ENCODE data around the gene ZNF763.
A peak's percentile ranks its signal among the peaks of the same experiment; 100 is the strongest.
"Not testable (repeated sequence)": the region's sequence is repeated elsewhere in the genome, so short reads cannot be mapped to it uniquely, and the experiment has no call there.

Gene ZNF763

DNA sequence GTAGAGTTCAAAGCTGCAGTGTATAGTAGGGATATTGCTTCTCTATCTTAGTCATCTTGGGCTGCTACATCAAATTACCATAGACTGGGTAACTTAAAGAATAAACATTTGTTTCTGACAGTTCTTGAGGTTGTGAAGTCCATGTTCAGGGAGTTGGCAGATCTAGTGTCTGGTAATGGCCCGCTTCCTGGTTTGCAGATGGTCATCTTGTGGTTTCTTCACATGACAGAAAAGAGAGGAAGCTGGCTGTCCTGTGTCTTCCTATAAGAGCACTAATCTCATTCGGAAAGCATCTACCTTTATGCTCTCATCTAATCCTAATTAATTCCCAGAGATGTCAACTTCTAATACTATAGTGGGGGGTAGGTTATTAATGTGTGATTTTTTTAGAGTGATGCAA, 6.2 kb downstream of the ZNF763 start:
- DNase-seq (ENCODE audit: low read depth, low spot score): no peak

DNA sequence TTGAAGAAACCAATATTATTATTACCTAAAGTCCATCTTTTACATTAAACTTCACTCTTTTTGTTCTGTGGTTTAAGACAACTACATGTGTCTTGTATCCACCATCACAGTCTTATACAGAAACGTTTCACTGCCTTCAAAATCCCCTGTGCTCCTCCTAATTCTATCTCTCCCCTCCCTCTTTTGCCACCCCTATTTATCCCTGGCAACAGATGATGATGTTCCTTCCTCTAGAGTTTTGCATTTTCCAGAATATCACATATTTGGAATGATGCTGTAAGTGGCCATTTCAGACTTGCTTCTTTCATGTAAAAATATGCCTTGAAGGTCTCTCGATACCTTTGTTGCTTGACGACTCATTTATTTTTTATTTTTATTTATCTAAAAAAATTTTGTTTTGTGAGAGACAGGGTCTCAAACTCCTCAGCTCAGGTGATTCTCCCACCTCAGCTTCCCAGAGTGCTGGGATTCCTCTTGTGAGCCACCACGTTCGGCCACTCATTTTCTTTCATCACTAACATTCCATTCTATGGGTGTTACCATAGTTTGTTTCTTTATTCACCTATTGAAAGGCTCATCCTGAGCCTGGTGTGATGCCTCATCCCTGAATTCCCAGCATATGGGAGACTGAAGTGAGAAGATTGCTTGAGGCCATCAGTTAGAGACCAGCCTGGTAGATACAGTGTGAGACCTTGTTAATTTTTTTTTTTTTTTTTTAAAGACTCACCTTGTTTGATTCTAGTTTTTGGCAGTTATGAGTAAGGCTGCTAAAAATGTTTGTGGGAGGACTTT, 8.4 kb downstream of the ZNF763 start:
- DNase-seq (ENCODE audit: low read depth, low spot score): no peak

DNA sequence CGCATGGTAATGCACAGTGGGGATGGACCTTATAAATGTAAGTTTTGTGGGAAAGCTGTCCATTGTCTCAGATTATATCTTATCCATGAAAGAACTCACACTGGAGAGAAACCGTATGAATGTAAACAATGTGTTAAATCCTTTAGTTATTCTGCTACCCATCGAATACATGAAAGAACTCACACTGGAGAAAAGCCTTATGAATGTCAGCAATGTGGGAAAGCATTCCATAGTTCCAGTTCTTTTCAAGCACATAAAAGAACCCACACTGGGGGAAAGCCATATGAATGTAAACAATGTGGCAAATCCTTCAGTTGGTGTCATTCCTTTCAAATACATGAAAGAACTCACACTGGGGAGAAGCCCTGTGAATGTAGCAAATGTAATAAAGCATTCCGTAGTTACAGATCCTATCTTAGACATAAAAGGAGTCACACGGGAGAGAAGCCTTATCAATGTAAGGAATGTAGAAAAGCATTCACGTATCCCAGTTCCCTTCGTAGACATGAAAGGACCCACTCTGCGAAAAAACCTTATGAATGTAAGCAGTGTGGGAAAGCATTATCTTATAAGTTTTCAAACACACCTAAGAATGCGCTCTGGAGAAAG, 13.8 kb downstream of the ZNF763 start:
- no peak for DNase-seq (ENCODE audit: low read depth, low spot score)

DNA sequence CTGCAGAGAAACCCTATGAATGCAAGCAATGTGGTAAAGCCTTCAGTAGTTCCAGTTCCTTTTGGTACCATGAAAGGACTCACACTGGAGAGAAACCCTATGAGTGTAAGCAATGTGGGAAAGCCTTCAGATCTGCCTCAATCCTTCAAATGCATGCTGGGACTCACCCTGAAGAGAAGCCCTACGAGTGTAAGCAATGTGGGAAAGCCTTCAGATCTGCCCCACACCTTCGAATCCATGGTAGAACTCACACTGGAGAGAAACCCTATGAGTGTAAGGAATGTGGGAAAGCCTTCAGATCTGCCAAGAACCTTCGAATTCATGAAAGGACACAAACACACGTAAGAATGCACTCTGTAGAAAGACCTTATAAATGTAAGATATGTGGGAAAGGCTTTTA, 14.7 kb downstream of the ZNF763 start:
- DNase-seq (ENCODE audit: low read depth, low spot score): no peak

DNA sequence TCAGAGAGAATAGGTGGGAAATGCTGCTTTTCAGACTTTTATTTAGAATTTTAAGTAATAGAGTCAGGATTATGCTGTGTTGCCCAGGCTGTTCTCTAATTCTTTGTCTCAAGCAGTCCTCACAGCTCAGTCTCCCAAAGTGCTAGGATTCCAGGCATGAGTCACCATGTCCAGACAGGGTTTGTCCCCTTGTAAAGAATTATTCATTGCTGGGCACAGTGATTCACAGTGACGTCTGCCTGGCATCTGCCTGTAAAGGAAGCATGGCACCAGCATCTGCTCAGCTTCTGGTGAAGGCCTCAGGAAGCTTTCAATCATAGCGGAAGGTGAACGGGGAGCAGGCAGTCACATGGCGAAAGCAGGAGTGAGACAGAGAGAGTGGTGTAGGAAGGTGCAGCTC, 17.7 kb downstream of the ZNF763 start:
- no peak for DNase-seq (ENCODE audit: low read depth, low spot score)

DNA sequence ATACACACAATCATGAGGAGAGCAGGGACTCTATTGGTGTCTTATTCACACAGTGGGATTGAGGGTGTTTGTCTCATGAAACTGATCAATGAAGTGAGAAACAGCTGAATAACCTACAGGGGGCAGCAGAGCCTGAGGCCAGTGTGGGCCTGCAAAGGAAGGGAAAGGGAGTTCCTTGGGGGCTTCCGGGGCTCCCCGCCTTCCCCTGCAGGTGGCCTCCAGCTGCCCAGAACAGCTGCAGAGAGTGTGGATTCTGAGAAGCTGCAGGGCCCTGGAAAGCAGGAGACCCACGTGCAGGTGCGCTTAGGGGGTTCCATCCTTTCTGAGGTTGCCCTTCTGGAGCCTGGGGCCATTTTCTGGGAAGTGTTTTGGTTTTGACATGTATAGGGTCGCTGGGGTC, 20.1 kb downstream of the ZNF763 start:
- DNase-seq (ENCODE audit: low read depth, low spot score): no peak

DNA sequence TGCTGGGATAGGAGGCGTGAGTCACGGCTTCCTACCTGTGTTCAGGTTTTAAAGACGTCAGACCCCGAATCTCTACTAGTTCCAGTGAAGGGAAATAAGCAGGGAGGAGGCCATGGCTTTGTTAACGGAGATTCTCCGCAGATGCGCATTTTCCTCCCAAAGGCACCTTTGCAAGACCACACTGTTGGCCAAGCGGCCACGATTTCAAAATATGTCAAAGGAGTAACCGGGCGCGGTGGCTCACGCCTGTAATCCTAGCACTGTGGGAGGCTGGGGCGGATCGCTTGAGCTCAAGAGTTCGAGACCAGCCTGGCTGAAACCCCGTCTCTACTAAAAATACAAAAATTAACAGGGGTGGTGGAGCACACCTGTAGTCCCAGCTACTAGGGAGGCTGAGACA, 21.9 kb downstream of the ZNF763 start:
- no peak for DNase-seq (ENCODE audit: low read depth, low spot score)

DNA sequence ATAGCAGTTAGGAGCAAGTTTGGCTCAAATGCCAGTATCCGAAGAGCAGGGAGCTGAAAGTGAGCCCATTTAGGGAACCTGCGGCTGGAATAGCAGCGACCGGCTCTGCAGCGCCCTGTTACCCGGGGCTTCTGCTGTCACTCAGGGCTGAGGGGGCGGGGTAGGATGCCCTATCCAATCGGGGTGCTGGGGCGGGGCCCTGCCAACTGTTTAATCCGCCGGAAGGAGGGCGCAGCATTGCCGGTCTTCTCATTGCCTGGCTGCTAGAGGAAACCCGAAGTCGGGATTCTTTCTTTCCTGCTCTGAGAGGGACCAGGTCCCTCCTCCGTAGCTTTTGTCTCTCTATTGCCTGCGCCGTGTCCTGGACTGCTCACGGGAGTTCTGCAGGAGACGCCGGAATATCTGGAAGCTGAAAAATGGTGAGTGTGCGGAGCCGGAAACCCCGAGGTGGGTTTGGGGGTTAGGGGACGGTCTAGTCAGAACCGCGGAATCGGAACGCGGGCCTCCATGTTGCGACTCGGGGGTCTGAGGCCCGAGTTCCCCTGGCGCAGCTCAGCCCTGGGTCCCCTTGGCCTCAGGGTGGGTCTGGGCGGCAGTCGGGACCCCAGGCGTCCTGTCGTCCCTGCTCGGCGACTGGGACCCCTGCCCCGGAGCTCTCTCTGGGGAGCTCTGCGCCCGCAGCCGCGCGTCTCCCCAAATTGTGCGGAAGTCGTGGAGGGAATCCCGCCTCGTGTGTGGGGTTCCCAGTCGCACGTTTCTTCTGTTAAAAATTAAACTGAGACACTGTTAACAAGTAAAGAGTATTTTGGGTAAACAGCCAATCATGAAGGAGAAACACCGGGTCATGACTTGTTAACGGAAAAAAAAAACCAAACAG, 22.8 kb downstream of the ZNF763 start:
- DNase-seq (ENCODE audit: low read depth, low spot score): peak; percentile 94

DNA sequence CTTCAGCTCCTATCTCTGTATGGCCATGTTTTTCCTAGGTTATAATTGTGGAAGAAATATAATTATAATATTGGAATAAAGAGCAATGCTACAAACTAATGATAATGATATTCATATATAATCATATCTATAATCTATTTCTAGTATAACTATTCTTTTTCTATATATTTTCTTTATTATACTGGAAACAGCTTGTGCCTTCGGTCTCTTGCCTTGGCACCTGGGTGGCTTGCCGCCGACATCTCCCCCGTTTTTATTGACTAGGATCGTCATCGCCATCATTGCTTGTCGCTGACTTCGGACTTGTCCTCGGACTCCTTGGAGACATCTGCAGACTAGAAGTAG, 24.2 kb downstream of the ZNF763 start:
- no peak for DNase-seq (ENCODE audit: low read depth, low spot score)

DNA sequence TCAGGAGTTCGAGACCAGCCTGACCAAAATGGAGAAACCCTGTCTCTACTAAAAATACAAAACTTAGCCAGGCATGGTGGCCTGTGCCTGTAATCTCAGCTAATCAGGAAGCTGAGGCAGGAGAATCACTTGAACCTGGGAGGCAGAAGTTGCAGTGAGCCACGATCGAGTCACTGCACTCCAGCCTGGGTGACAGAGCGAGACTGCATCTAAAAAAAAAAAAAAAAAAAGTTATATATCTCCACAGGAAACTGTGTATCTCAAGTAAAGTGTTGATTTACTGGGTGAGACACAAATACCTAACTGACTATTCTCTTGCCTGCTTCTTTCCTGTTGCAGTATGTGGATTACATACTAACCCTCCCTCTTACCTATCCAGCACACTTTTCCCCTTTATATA, 27.1 kb downstream of the ZNF763 start:
- DNase-seq (ENCODE audit: low read depth, low spot score): not testable (repeated sequence)

DNA sequence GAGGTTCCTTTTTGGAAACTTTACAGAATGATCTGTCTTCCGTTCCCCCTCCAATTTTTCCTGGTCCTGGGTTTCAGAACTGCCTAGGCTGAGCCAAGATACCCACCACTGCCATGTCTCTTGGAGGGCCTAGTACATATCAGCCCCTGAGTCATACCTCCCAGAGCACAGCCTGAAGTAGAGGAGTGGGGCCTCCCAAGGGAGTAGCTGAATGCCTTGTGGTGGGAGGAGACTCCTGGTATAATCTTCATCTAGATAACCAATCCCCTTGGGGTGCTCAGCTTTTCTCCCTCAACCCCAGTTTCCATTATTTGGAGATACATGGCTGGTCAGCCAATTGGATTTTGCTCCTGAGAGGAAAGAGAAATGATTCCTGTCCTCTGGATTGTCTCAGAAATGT, 30.3 kb downstream of the ZNF763 start:
- no peak for DNase-seq (ENCODE audit: low read depth, low spot score)

DNA sequence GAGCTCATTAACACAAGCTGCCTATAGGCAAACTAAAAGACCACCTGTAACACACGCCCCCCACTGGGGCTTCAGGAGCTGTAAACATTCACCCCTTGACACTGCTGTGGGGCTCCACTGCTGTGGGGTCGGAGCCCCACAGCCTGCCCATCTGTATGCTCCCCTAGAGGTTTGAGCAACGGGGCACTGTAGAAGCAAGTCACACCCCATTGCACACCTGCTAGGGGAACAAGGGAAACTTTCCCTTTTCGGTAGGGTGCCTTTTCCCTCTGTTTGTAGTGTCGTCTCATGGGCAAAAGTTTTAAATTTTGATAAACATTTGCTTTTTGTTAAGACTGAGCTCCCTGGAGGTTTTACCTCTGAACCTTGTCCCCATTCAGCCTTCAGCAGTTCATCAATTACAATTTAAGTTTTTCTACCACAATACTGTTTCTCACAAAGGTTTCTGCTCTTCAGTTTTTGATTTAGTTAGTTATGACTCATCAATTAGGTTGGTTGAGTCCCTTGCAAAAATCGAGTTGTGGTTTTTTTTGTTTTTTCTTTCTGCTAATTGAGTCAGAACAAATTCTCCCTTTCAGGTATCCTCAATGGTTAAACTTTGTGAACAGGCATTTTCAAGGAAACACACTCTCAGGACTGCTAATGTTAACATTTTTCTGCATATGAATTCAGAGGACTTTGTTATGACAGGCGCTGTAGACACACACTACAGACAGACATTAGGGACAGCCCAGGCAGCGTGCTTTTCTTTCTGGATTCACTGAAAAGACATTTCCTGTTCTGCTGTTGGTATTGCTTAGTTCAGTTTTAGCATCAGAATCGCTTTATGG, 35.5 kb downstream of the ZNF763 start:
- no peak for DNase-seq (ENCODE audit: low read depth, low spot score)

DNA sequence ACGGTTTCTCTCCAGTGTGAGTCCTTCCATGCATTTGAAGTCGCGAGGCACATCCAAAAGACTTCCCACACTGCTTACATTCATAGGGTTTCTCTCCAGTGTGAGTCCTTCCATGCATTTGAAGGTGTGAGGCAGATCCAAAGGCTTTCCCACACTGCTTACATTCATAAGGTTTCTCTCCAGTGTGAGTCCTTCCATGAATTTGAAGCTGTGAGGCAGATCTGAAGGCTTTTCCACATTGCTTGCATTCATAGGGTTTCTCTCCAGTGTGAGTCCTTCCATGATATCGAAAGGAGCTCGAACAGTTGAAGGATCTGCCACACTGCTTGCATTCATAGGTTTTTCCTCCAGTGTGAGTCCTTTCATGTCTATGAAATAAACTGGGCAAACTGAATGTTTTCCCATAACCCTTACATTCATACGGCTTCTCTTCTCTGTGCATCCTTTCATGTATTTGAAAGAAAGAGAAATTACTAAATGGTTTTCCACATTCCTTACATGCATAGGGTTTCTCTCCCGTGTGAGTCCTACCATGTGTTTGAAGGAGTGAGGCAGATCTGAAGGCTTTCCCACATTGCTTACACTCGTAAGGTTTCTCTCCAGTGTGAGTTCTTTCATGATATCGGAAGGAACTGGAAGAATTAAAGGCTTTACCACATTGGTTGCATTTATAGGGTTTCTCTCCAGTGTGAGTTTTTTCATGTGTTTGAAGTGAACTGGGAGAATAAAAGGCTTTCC, 50.3 kb downstream of the ZNF763 start:
- no peak for DNase-seq (ENCODE audit: low read depth, low spot score)

DNA sequence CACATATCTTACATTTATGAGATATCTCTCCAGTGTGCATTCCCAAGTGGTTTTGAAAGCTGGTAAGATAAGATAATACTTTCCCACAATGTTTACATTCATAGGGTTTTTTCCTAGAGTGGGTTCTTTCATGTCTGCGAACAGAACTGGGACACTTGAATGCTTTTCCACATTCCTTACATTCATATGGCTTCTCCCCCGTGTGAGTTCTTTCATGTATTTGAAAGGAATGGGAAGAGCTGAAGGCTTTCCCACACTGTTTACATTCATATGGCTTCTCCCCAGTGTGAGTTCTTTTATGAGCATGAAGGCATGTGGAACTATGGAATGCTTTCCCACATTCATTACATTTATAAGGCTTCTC, 50.9 kb downstream of the ZNF763 start:
- no peak for DNase-seq (ENCODE audit: low read depth, low spot score)
